GM19193 (cell line): ENCODE data around the gene DENND5B.

ENCODE experiments used
- POLR2A ChIP-seq: IDR thresholded peaks from 4 replicates; pipeline ENCODE4 v1.6.1; 2011; ENCODE audit not compliant: insufficient read depth, insufficient read length; ENCODE audit errors: extremely low read depth

Gene DENND5B

GRCh38 chr12:31524791-31525495 lies 66.0 kb downstream of the DENND5B start:
- no peak for TF ChIP-seq POLR2A

DNA sequence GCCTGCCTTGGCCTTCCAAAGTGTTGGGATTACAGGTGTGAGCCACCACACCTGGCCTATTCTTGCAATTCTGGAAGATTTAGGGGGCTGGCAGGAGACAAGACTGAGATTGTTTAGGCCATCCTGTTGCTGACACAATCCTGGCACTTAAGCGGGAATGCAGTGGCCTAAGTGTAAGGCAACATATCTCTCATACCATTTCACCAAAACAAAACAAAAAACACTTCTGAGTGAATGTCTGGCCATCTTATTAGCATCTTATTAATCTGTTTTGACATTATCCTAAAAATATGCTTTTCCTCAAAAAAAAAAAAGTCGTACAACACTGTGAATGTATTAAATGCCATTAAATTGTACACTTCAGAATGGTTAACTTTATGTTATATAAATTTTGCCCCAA lies 67.6 kb downstream of the DENND5B start:
- TF ChIP-seq POLR2A, result no peak

DNA sequence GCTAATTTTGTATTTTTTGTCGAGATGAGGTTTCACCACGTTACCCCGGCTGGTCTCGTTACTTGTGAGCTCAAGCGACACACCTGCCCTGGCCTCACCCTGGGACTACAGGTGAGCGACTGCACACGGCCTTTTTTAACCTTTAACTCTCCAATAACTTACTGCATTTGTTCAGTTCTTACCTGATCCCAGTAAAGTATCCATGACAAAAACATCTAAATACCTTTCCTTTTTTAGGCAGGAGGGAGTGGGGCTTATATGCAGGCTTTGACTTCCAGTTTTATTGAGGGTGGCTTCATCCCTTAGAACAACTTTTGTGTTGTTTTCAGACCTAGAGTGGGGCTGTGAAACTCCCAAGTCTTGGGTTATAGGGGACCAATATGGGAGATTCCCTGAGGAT lies 68.3 kb downstream of the DENND5B start:
- TF ChIP-seq POLR2A, result no peak

- no peak for TF ChIP-seq POLR2A
These were observed 69.0 kb downstream of the DENND5B start for GRCh38 chr12:31521964-31522363.

DNA sequence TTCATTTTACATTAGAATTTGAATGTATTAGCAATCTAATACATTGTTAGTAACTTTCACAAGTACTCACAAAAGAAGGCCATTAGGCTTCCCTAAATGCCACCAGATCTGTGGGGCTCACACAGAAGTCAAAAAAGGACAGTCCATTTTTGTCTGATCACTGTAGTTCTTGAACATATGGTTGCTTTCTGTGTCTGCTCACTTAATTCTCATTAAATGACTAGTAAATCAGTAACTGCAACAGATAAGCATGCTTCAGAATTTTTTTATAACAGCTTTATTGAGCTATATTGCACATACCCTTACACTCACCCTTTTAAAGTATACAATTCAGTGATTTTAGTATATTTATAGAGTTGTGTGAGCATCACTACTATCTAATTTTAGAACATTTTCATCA lies 71.4 kb downstream of the DENND5B start:
- no peak for TF ChIP-seq POLR2A

DNA sequence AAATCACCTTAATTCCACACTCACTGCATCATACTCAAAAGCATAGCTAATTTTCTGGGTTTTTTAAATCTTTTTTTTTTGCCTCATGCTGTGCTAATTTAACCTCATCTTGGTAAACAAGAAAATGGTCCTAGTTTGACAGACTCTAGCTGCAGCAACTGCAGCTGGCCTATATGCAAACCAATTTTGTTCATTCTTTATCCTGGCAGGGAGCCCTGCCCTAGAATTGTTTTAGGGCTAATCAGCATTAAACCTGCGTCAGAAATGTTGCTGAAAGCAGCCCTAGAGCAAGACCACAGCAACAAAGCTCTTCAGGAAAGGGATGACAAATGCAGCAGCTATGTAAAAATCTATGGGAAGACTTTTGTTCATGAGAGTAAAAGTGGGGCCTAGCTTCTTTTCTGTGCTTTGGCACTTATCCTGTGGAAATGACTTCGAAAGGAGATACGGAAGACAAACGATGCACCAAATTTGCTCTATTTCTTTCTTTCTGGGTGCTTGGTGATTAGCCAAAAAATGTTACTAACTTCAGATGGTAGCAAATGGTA lies 72.2 kb downstream of the DENND5B start:
- TF ChIP-seq POLR2A, result no peak

- no peak for TF ChIP-seq POLR2A
These were observed 72.9 kb downstream of the DENND5B start for GRCh38 chr12:31517994-31518393.

- TF ChIP-seq POLR2A, result no peak
These were observed 74.2 kb downstream of the DENND5B start for GRCh38 chr12:31516702-31517101.

DNA sequence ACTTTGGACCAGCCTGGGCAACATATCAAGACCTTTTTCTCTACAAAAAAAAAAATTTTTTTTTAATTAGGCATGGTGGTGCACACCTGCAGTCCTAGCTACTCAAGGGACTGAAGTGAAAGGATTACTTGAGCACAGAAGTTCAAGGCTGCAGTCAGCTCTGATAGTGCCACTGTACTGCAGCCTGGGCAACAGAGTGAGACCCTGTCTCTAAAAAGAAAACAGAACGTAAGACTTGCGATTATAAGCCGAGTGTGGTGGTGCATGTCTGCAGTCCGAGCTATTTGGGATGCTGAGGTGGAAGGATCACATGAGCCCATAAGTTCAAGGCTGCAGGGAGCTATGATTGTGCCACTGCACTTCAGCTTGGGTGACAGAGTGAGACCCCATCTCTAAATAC lies 76.0 kb downstream of the DENND5B start:
- TF ChIP-seq POLR2A, result no peak

DNA sequence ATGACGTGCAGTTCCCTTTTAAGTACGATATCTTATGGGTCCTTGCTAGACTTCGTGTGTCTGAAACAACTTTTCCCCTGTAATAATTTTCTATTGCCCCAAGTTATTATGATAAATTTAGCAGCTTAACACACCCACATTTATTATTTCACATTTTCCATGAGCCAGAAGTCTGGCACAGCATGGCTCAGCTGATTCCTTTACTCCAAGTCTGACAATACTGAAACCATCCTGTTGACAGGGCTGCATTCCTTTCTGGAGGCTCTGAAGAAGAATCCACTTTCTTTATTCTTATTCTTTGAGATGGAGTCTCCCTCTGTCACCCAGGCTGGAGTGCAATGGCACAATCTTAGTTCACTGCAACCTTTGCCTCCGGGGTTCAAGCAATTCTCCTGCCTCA lies 80.9 kb downstream of the DENND5B start:
- no peak for TF ChIP-seq POLR2A

DNA sequence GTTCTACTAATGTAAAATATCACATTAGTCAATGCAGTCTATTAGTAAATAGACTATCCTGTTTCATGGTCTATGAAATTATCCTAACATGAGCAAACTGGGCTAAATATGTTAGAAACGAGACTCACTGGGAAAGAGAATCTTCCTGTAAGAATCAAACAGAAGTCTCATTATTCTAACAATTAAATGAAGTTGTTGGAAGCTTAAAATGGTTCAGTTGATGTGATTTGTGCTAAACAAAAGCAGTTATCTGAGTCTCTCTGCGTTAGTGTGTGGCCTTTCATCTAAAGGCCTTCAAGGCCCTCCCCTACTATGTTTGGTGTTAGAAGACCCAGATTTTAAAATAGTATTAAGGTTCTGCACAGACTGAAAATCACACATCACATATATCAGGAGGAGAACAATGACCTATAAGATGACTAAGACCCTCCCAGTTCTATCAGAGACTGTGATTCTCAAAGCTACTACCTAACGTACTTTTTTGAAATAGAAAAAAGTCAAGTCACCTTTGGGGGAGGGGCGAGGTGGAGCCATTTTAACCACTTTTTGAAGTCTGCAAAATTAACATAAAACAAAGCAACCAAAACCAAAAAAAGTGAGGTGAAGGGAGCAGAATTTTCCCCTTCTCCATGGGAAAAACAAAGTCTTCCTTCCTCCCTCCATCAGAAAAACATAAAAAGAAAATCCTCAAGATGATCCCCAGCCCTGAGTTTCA lies 82.3 kb downstream of the DENND5B start:
- no peak for TF ChIP-seq POLR2A

GRCh38 chr12:31507966-31508365 lies 83.0 kb downstream of the DENND5B start:
- no peak for TF ChIP-seq POLR2A

DNA sequence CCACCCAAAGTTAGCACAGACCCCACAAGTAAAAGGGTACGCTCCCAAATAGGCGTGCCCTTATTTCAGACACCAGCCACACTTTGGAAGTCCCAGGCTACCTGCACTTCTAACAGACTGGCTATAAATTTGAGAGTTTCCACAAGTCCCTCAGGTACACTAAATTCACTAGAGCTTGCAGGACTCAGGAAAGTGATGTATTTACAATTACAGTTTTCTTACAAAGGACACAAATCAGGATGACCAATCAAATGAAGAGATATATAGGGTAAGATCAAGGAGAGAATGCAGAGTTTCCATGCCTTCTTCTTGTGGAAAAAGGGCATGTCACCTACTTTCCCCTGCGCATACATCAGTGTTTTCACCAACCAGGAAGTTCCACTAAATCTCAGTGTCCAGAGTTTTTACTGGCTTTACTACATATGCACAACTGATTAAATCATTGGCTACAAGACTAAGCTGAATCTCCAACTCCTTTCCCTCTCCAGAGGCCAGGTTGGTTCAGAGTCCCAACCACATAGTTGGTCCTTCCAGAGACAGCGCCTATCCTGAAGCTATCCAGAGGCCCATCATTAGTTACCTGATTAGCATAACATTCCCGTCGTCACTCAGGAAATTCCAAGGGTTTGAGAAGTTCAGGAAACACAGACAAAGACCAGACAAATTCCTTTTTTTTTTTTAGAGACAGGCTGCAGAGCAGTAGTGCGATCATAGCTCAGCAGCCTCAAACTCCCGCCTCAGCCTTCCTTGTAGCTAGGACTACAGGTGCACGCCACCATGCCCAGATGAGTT lies 84.2 kb downstream of the DENND5B start:
- no peak for TF ChIP-seq POLR2A

GRCh38 chr12:31504625-31505222 lies 86.2 kb downstream of the DENND5B start:
- TF ChIP-seq POLR2A, result no peak

DNA sequence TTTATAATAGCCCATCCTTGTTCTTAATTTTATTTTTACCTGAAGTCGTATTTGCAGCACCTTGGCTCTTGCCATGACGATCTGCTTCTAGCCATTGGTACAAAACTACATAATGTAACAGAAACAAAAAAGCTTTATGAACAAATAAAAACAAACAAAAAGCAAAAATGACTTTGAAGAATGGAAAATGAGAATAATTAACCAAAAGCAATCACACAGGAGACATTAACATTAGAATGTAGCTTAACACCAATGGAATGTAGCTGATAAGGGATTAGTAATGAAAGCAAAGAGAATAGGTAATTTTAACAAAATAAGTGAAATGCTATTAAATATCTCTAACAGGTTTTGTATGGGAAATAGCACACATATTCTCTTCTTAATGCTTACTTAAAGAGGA lies 91.4 kb downstream of the DENND5B start:
- no peak for TF ChIP-seq POLR2A
